Measurements from ENCODE around the gene LAMB3.

DNA sequence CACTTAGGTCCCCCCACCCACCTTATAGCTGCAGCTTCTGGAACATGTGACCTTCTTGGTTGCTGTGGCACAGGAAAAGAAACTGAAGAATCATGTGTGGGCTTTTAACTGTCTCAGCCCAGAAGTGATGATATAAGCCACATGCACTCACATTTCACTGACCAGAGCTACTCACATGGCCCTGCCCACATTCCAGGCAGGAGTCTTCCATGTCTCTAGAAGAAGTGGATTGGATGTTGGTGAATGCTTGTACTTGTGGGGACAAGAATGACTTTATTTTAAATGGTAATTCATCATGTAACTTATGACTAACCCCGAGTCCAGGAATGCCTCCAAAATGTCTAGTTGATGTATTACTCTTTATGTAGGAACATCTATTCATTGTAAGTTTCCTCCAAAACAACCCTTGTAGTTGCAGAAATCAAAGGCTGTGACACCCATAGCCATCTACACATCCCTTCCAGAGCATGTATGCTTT, 84.5 kb downstream of the LAMB3 start:
- TF ChIP-seq CTCF (IDR thresholded peaks at IDR 0.05; ENCODE audit: insufficient read depth, low read length, poor library complexity, severe bottlenecking) (no peak), EZH2phosphoT487 (conservative IDR thresholded peaks at IDR 0.05; ENCODE audit: low read length) (no peak)

All from SU-DHL-6 (cell line).